ENCODE results near the gene ADGRV1.

DNA sequence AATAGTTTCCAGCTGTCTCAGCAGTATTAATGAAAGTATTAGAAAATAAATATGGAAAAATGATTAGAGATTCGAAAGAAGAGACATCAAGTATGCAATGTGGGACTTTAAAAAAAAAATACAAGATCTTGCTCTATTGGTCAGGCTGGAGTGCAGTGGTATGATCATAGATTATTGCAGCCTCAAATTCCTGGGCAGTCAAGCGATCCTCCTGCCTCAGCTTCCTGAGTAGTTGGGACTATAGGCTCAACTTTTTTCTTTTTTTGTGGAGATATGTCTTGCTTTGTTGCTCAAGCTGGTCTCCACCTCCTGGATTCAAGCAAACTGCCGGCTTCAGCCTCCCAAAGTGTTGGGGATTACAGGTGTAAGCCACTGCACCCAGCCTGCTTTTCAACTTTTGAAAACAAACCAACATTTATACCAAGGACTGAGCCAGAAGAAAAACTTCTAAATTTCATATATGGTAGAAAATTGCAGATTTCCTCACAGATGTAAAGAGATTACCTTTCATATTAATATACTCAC, 323.1 kb downstream of the ADGRV1 start:
- TF ChIP-seq ZNF274 (IDR thresholded peaks at IDR 0.05; ENCODE audit: low read depth, low read length) (no peak), YY1 (IDR thresholded peaks at IDR 0.05; ENCODE audit: insufficient read depth, insufficient read length) (no peak)
